Liver (tissue), 3 donors: ENCODE measurements around the gene KDM2B.

Experiments
- CTCF ChIP-seq: fragments of 150-350 bp; IDR thresholded peaks from 2 replicates; pipeline ENCODE4 v1.5.1; 2017; ENCODE audit warnings: improper control_type of control experiment, low read depth, low read length; ENCODE audit not compliant: missing input control
- MAX ChIP-seq: IDR thresholded peaks from 2 replicates; pipeline ENCODE4 v1.6.1; 2016; ENCODE audit warnings: antibody characterized with exemption
- NR2F2 ChIP-seq: IDR thresholded peaks from 2 replicates; pipeline ENCODE4 v1.6.1; 2016; ENCODE audit warnings: antibody characterized with exemption
- REST ChIP-seq: IDR thresholded peaks from 2 replicates; pipeline ENCODE4 v1.6.1; 2016; ENCODE audit warnings: antibody characterized with exemption, mild to moderate bottlenecking
- SP1 ChIP-seq: IDR thresholded peaks from 2 replicates; pipeline ENCODE4 v1.6.1; 2018; ENCODE audit warnings: antibody characterized with exemption, mild to moderate bottlenecking
- TAF1 ChIP-seq: conservative IDR thresholded peaks from 2 replicates; pipeline ENCODE4 v1.6.1; 2016; ENCODE audit warnings: antibody characterized with exemption, mild to moderate bottlenecking
- ZBTB33 ChIP-seq: IDR thresholded peaks from 2 replicates; pipeline ENCODE4 v1.6.1; 2016; ENCODE audit warnings: antibody characterized with exemption
- donor health status: healthy.
- donor health status: healthy.

- TF ChIP-seq TAF1, result no peak
- TF ChIP-seq MAX, result no peak
- no peak for TF ChIP-seq ZBTB33
- TF ChIP-seq CTCF, result no peak
- no peak for TF ChIP-seq NR2F2
- TF ChIP-seq SP1, result no peak
- TF ChIP-seq REST, result no peak
These were observed 57.1 kb downstream of the KDM2B start for GRCh38 chr12:121523741-121524140.
